ENCODE data around the gene EFHC1. TPM values are rescaled to one million over a fixed set of nuclear protein-coding genes. Genes with fewer than 3 reads are reported as not detected.

Gene EFHC1
- total and polyA plus RNA-seq, 2 of the 13 experiments (the other 11 are each of a cell fraction or from before 2014, with no cell fraction given): 23.4 to 29.5 TPM

- H3K4me2 ChIP-seq (ENCODE audit: low read depth, low read length): no peak overlapping the region
- H3K9ac ChIP-seq (ENCODE audit: insufficient read depth, low read depth, low read length): no peak overlapping the region
- TF ChIP-seq HOXA9 (CRISPR knock-in tag; IDR thresholded peaks at IDR 0.05; ENCODE audit: borderline replicate concordance) (no peak), RBM22 (optimal IDR thresholded peaks at IDR 0.05; ENCODE audit: low read length) (peak; percentile 55)
- no peak overlapping the region for H3K4me3 ChIP-seq (replicated peaks in 1 of 3; ENCODE audit: insufficient read depth in 1 of 3, low read depth in 2 of 3, low read length in 3 of 3)
- no peak for ATAC-seq
- no peaks in the 10 kb centered on the region for H3K27me3 ChIP-seq (ENCODE audit: control insufficient read depth in 1 of 2, insufficient read depth in 2 of 2, low read length in 2 of 2)
- no peak overlapping the region for H2AFZ ChIP-seq (ENCODE audit: low read length)
- H4K20me1 ChIP-seq (ENCODE audit: insufficient read depth, low read length): no peaks in the 10 kb centered on the region; the same call in none of the 2 replicates
- in situ Hi-C loops (cut with HindIII; ENCODE audit: extremely low pct_ligation_motif_present, low pct_unique_long_range_greater_than_20kb) (no loop called here), intact Hi-C loops (cut with micrococcal nuclease; ENCODE audit: unreplicated experiment) (loop anchor here (5.0 kb wide), 1 partner anchor 592 kb away; the partner anchor contains the start of gene GSTA4)
- ChIA-PET POLR2A (no interaction called here), CTCF (ENCODE audit: low intra/inter-chr PET ratio, low total read pairs) (no interaction called here)
- no TSS peak for BruUV-seq (replicated peaks)
- H3K27ac ChIP-seq (ENCODE audit: extremely low read length, insufficient read depth, low read length): no peak overlapping the region
- H3K79me2 ChIP-seq (ENCODE audit: insufficient read depth, low read length): peaks cover 5% of the 10 kb centered on the region
- FAIRE-seq: no peak
- H3K4me1 ChIP-seq (ENCODE audit: insufficient read depth, low read length): peaks cover 28% of the 10 kb centered on the region
- no CpG with 5 or more reads among the region's 1 CpG for WGBS (ENCODE audit: low lambda C conversion rate)
- no peak for DNase-seq (ENCODE audit: low spot score)
- H3K36me3 ChIP-seq (replicated peaks in 1 of 2; ENCODE audit: control insufficient read depth in 1 of 2, insufficient read depth in 2 of 2, low read length in 2 of 2): peaks cover 13 to 31% of the 10 kb centered on the region in 2 experiments
- no peaks in the 10 kb centered on the region for H3K9me3 ChIP-seq (ENCODE audit: low read length)
Measured at GRCh38 chr6:52405243-52405642, 14.9 kb upstream of the EFHC1 start.

DNA sequence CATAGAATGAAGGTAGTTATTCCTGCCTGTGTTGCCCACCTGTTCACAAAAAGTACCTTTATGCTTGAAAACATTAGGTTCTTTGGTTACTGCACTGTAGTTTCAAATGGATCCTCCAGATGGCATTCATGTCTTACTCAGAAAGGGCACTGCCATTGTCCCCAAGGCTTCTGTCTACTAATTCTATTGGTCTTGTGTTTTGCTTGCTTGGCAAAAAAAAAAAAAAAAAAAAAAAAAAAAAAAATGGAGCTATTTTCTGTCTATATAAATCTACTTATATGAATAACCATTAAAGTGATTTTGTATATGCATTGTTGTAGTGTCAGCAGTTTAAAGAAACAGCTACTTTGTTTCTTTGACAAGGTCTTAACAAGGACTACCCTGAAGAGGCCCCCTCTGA lies 12.7 kb upstream of the EFHC1 start:
- Histone ChIP-seq H3K27me3 (ENCODE audit: control insufficient read depth in 1 of 2, insufficient read depth in 2 of 2, low read length in 2 of 2) (no peaks in the 10 kb centered on the region), H3K27ac (ENCODE audit: extremely low read length, insufficient read depth, low read length) (no peak overlapping the region), H3K9me3 (ENCODE audit: low read length) (no peaks in the 10 kb centered on the region), H3K4me2 (ENCODE audit: low read depth, low read length) (no peak overlapping the region), H3K36me3 (replicated peaks in 1 of 2; ENCODE audit: control insufficient read depth in 1 of 2, insufficient read depth in 2 of 2, low read length in 2 of 2) (peaks cover 13 to 31% of the 10 kb centered on the region in 2 experiments), H3K4me1 (ENCODE audit: insufficient read depth, low read length) (0 out of 2 replicates have a peak, but pooled peaks cover 15% of the 10 kb centered on the region), H4K20me1 (ENCODE audit: insufficient read depth, low read length) (no peaks in the 10 kb centered on the region; the same call in none of the 2 replicates), H3K79me2 (ENCODE audit: insufficient read depth, low read length) (no peaks in the 10 kb centered on the region), H2AFZ (ENCODE audit: low read length) (no peak overlapping the region), H3K4me3 (replicated peaks in 1 of 3; ENCODE audit: insufficient read depth in 1 of 3, low read depth in 2 of 3, low read length in 3 of 3) (no peak overlapping the region), H3K9ac (ENCODE audit: insufficient read depth, low read depth, low read length) (no peak overlapping the region)
- ATAC-seq (peak; percentile 84), FAIRE-seq (peak; percentile 91), DNase-seq (ENCODE audit: low spot score) (peak; percentile 68)
- ChIA-PET POLR2A (interaction anchor here (0.6 to 0.9 kb wide), 2 partner anchors 12 to 375 kb away, joined by 3 read pairs; no protein-coding TSS in a partner anchor), CTCF (ENCODE audit: low intra/inter-chr PET ratio, low total read pairs) (interaction anchor here (1.5 to 3.8 kb wide), 2 partner anchors 9 to 256 kb away, joined by 4 to 39 read pairs; no protein-coding TSS in a partner anchor)
- intact Hi-C loops (cut with micrococcal nuclease; ENCODE audit: unreplicated experiment): loop anchor here (1.0 to 5.0 kb wide), 3 partner anchors 256 to 1077 kb away; partner anchors contain the start of gene GSTA4
- in situ Hi-C loops (cut with HindIII; ENCODE audit: extremely low pct_ligation_motif_present, low pct_unique_long_range_greater_than_20kb): no loop called here
- BruUV-seq (replicated peaks): no TSS peak
- TF ChIP-seq HOXA5 (CRISPR knock-in tag; IDR thresholded peaks at IDR 0.05) (no peak), GFI1 (CRISPR knock-in tag; IDR thresholded peaks at IDR 0.05; ENCODE audit: borderline replicate concordance) (no peak), SMC3 (IDR thresholded peaks at IDR 0.05; ENCODE audit: low read length) (peak; percentile 85), PHB2 (IDR thresholded peaks at IDR 0.05; ENCODE audit: partially characterized antibody) (no peak), STAG1 (CRISPR knock-in tag; IDR thresholded peaks at IDR 0.05) (peak; percentile 80), RAD21 (CRISPR knock-in tag; IDR thresholded peaks at IDR 0.05) (peak; percentile 66; the same call in 1 of the 2 replicates), FOXP4 (CRISPR knock-in tag; IDR thresholded peaks at IDR 0.05) (no peak), MIER2 (CRISPR knock-in tag; IDR thresholded peaks at IDR 0.05) (no peak), NCOA1 (CRISPR knock-in tag; IDR thresholded peaks at IDR 0.05) (no peak), HNRNPK (IDR thresholded peaks at IDR 0.05; ENCODE audit: low read depth, low read length, poor library complexity, severe bottlenecking) (no peak)
- TF ChIP-seq, protein P1, sequence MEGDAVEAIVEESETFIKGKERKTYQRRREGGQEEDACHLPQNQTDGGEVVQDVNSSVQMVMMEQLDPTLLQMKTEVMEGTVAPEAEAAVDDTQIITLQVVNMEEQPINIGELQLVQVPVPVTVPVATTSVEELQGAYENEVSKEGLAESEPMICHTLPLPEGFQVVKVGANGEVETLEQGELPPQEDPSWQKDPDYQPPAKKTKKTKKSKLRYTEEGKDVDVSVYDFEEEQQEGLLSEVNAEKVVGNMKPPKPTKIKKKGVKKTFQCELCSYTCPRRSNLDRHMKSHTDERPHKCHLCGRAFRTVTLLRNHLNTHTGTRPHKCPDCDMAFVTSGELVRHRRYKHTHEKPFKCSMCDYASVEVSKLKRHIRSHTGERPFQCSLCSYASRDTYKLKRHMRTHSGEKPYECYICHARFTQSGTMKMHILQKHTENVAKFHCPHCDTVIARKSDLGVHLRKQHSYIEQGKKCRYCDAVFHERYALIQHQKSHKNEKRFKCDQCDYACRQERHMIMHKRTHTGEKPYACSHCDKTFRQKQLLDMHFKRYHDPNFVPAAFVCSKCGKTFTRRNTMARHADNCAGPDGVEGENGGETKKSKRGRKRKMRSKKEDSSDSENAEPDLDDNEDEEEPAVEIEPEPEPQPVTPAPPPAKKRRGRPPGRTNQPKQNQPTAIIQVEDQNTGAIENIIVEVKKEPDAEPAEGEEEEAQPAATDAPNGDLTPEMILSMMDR (CRISPR knock-in tag; IDR thresholded peaks at IDR 0.05): peak; percentile 67
- TF ChIP-seq, protein P2, sequence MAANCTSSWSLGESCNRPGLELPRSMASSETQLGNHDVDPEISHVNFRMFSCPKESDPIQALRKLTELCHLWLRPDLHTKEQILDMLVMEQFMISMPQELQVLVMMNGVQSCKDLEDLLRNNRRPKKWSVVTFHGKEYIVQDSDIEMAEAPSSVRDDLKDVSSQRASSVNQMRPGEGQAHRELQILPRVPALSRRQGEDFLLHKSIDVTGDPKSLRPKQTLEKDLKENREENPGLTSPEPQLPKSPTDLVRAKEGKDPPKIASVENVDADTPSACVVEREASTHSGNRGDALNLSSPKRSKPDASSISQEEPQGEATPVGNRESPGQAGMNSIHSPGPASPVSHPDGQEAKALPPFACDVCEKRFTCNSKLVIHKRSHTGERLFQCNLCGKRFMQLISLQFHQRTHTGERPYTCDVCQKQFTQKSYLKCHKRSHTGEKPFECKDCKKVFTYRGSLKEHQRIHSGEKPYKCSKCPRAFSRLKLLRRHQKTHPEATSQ (CRISPR knock-in tag; IDR thresholded peaks at IDR 0.05; ENCODE audit: borderline replicate concordance): no peak
